ENCODE results near the gene KANSL1.

DNA sequence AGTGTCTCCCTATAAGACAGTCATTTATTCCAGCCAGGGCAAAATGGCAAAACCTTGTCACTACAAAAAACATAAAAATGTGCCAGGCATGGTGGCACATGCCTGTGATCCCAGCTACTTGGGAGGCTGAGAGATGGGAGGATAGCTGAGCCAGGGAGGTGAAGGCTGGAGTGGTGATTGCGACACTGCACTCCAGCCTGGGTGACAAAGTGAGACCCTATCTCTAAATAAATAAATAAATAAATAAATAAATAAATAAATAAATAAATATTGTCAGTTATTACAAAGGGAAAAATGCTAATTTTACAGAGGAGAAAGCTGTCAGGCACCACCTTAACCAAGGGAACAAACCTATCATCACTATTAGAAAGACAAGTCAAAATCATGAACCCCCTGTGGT, 118.7 kb downstream of the KANSL1 start:
- TF ChIP-seq RARB (CRISPR knock-in tag; IDR thresholded peaks at IDR 0.05): no peak
- TF ChIP-seq, protein P1, sequence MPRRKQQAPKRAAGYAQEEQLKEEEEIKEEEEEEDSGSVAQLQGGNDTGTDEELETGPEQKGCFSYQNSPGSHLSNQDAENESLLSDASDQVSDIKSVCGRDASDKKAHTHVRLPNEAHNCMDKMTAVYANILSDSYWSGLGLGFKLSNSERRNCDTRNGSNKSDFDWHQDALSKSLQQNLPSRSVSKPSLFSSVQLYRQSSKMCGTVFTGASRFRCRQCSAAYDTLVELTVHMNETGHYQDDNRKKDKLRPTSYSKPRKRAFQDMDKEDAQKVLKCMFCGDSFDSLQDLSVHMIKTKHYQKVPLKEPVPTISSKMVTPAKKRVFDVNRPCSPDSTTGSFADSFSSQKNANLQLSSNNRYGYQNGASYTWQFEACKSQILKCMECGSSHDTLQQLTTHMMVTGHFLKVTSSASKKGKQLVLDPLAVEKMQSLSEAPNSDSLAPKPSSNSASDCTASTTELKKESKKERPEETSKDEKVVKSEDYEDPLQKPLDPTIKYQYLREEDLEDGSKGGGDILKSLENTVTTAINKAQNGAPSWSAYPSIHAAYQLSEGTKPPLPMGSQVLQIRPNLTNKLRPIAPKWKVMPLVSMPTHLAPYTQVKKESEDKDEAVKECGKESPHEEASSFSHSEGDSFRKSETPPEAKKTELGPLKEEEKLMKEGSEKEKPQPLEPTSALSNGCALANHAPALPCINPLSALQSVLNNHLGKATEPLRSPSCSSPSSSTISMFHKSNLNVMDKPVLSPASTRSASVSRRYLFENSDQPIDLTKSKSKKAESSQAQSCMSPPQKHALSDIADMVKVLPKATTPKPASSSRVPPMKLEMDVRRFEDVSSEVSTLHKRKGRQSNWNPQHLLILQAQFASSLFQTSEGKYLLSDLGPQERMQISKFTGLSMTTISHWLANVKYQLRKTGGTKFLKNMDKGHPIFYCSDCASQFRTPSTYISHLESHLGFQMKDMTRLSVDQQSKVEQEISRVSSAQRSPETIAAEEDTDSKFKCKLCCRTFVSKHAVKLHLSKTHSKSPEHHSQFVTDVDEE (CRISPR knock-in tag; IDR thresholded peaks at IDR 0.05): no peak
- no peak for TF ChIP-seq ARNTL (CRISPR knock-in tag; IDR thresholded peaks at IDR 0.05; ENCODE audit: borderline replicate concordance, low read depth)
- TF ChIP-seq ISL1 (CRISPR knock-in tag; IDR thresholded peaks at IDR 0.05): no peak
- TF ChIP-seq, protein P2, sequence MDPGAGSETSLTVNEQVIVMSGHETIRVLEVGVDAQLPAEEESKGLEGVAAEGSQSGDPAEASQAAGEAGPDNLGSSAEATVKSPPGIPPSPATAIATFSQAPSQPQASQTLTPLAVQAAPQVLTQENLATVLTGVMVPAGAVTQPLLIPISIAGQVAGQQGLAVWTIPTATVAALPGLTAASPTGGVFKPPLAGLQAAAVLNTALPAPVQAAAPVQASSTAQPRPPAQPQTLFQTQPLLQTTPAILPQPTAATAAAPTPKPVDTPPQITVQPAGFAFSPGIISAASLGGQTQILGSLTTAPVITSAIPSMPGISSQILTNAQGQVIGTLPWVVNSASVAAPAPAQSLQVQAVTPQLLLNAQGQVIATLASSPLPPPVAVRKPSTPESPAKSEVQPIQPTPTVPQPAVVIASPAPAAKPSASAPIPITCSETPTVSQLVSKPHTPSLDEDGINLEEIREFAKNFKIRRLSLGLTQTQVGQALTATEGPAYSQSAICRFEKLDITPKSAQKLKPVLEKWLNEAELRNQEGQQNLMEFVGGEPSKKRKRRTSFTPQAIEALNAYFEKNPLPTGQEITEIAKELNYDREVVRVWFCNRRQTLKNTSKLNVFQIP (CRISPR knock-in tag; IDR thresholded peaks at IDR 0.05; ENCODE audit: borderline replicate concordance, low read depth): no peak
- TF ChIP-seq ZFP3 (CRISPR knock-in tag; IDR thresholded peaks at IDR 0.05): no peak
- TF ChIP-seq, protein P3, sequence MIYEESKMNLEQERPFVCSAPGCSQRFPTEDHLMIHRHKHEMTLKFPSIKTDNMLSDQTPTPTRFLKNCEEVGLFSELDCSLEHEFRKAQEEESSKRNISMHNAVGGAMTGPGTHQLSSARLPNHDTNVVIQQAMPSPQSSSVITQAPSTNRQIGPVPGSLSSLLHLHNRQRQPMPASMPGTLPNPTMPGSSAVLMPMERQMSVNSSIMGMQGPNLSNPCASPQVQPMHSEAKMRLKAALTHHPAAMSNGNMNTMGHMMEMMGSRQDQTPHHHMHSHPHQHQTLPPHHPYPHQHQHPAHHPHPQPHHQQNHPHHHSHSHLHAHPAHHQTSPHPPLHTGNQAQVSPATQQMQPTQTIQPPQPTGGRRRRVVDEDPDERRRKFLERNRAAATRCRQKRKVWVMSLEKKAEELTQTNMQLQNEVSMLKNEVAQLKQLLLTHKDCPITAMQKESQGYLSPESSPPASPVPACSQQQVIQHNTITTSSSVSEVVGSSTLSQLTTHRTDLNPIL (CRISPR knock-in tag; IDR thresholded peaks at IDR 0.05; ENCODE audit: low read depth): no peak
- TF ChIP-seq CSDC2 (CRISPR knock-in tag; IDR thresholded peaks at IDR 0.05): no peak
- TF ChIP-seq SNAI2 (CRISPR knock-in tag; IDR thresholded peaks at IDR 0.05): no peak
- no peak for TF ChIP-seq ESRRG (CRISPR knock-in tag; IDR thresholded peaks at IDR 0.05)
